Natural killer cell (primary cell): ENCODE measurements around the gene RASSF5. TPM values are rescaled to one million over a fixed set of nuclear protein-coding genes. Genes with fewer than 3 reads are reported as not detected.

Experiments used
- ATAC-seq, 3 donors: fragments of 150-1000 bp in 2 of 3; fragments of 200-7000 bp in 1 of 3; cut with Tn5 transposase; 1 replicate in 1 of 3; 2 replicates in 2 of 3; pipeline ENCODE4 v1.10.0; 2021; ENCODE audit warnings: mild to moderate bottlenecking in 2 of 3, moderate library complexity in 2 of 3
- DNase-seq, 2 donors: peaks; one replicate each; pipeline versions ENCODE4 v3.0.0 to v3.0.0-alpha.2; 2013 to 2021; ENCODE audit warnings: mixed read lengths in 1 of 2
- H3K27ac ChIP-seq: one replicate; pipeline ENCODE4 v1.5.1; 2013; ENCODE audit warnings: mild to moderate bottlenecking, low read length
- H3K27me3 ChIP-seq: one replicate; pipeline ENCODE4 v1.6.1; 2013; ENCODE audit warnings: low read length; ENCODE audit not compliant: control insufficient read depth, insufficient read depth
- H3K36me3 ChIP-seq: one replicate; pipeline ENCODE4 v1.6.1; 2013; ENCODE audit warnings: low read length; ENCODE audit not compliant: control insufficient read depth, insufficient read depth
- H3K4me1 ChIP-seq: one replicate; pipeline ENCODE4 v1.6.1; 2013; ENCODE audit warnings: low read length; ENCODE audit not compliant: control insufficient read depth, insufficient read depth
- H3K4me3 ChIP-seq: one replicate; pipeline ENCODE4 v1.5.1; 2013; ENCODE audit warnings: low read length
- H3K9me3 ChIP-seq: one replicate; pipeline ENCODE4 v1.6.1; 2013; ENCODE audit warnings: low read length; ENCODE audit not compliant: control insufficient read depth, insufficient read depth
- H3K27ac Mint-ChIP-seq, 2 donors: one replicate each; pipeline ENCODE4 v1.8.0; 2022; ENCODE audit warnings: mild to moderate bottlenecking in 2 of 2, mixed read lengths in 2 of 2, moderate library complexity in 1 of 2
- H3K27me3 Mint-ChIP-seq, 2 donors: one replicate each; pipeline ENCODE4 v1.8.0; 2022; ENCODE audit warnings: low read depth in 2 of 2, mixed read lengths in 2 of 2
- H3K36me3 Mint-ChIP-seq: one replicate; pipeline ENCODE4 v1.8.0; 2022; ENCODE audit warnings: mixed read lengths
- H3K4me1 Mint-ChIP-seq, 2 donors: one replicate each; pipeline ENCODE4 v1.8.0; 2022; ENCODE audit warnings: mixed read lengths in 2 of 2
- H3K4me3 Mint-ChIP-seq: one replicate; pipeline ENCODE4 v1.8.0; 2022; ENCODE audit warnings: mild to moderate bottlenecking, moderate library complexity, mixed read lengths
- H3K9me3 Mint-ChIP-seq, 2 donors: one replicate each; pipeline ENCODE4 v1.8.0; 2022; ENCODE audit warnings: mixed read lengths in 2 of 2
- CTCF ChIP-seq: fragments of 200-600 bp; IDR thresholded peaks from one replicate; pipeline ENCODE4 v1.8.0; 2022; ENCODE audit warnings: antibody characterized with exemption
- WGBS: methylation state at CpG from one replicate; pipeline ENCODE4 v1.1.7; 2013; ENCODE audit warnings: missing lambda C conversion rate; ENCODE audit not compliant: insufficient coverage; 5-methylcytosine and 5-hydroxymethylcytosine counted together
- intact Hi-C: fragments of 100-400 bp; cut with micrococcal nuclease; formaldehyde crosslinking; loops from one replicate; pipeline ENCODE4 v1.14.2; 2022
- total RNA-seq, 4 donors: library from RNA; stranded (reverse); fragments of 120-200 nt in 1 of 4; gene quantifications; one replicate each; pipeline versions ENCODE4 v1.2.3 to v1.2.4, GENCODE V29; 2013 to 2022

RASSF5 gene
- total RNA-seq, 3 donors from 2014 or later (not counting 1 experiment from before 2014, with no cell fraction given): 231 to 333 (median 279) TPM

GRCh38 chr1:206568256-206568655 is 60.9 kb downstream of the RASSF5 start:
- Histone ChIP-seq H3K36me3 (peaks cover 72% of the 10 kb centered on the region), H3K4me3 (no peak overlapping the region), H3K27me3 (no peaks in the 10 kb centered on the region), H3K9me3 (no peaks in the 10 kb centered on the region), H3K4me1 (peaks cover 91% of the 10 kb centered on the region), H3K27ac (peak overlapping the region; percentile 55)
- Mint-ChIP-seq H3K4me3 (peak overlapping the region; percentile 90), H3K36me3 (peaks cover 11% of the 10 kb centered on the region), H3K9me3 (no peaks in the 10 kb centered on the region), H3K27ac (peak overlapping the region; percentile 90 to 100), H3K4me1 (peaks cover 97 to 98% of the 10 kb centered on the region in 2 donors), H3K27me3 (no peaks in the 10 kb centered on the region)
- 38% methylated on average over 9 of the region's 10 CpGs for WGBS
- intact Hi-C loops: no loop called here
- no peak for TF ChIP-seq CTCF
- ATAC-seq (peak; percentile 51 to 65 (median 60)), DNase-seq (no peak)

- no peak overlapping the region for H3K4me3 ChIP-seq
- Mint-ChIP-seq H3K9me3 (no peaks in the 10 kb centered on the region), H3K4me3 (peak overlapping the region; percentile 90), H3K27me3 (no peaks in the 10 kb centered on the region), H3K27ac (peak overlapping the region; percentile 90 to 100), H3K4me1 (peaks cover 97 to 98% of the 10 kb centered on the region in 2 donors), H3K36me3 (peaks cover 11% of the 10 kb centered on the region)
- peaks cover 91% of the 10 kb centered on the region for H3K4me1 ChIP-seq
- WGBS: 80% methylated on average over 8 of the region's 8 CpGs
- ATAC-seq (peak in 1 of 3 donors; percentile 3), DNase-seq (peak in 1 of 2 donors; percentile 51)
- no peaks in the 10 kb centered on the region for H3K9me3 ChIP-seq
- H3K27me3 ChIP-seq: no peaks in the 10 kb centered on the region
- intact Hi-C loops: no loop called here
- TF ChIP-seq CTCF: no peak
- H3K36me3 ChIP-seq: peaks cover 71% of the 10 kb centered on the region
- H3K27ac ChIP-seq: peak overlapping the region; percentile 55
Measured at GRCh38 chr1:206568779-206569352, 61.5 kb downstream of the RASSF5 start.

DNA sequence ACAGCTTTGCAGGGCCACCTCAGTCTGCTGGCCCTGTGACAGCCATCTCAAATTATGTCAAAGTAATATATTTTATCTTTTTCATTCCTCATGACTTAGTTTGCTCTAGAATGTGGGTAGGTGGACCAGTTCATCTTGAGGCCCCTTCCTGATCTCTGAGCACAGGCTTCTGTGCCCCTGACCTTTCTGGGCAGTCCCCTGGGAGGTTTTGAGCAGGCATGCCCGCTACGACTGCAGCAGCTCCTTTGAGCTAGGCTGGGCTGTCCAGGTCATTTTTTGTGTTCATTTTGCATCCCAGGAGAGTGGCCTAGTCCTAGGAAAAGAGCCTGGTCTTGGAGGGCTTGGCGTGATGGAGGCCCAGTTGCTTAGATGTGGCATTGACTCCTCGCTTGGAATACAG is 62.2 kb downstream of the RASSF5 start:
- no peaks in the 10 kb centered on the region for H3K27me3 Mint-ChIP-seq
- Histone ChIP-seq H3K27me3 (no peaks in the 10 kb centered on the region), H3K27ac (no peak overlapping the region), H3K4me1 (peaks cover 91% of the 10 kb centered on the region), H3K9me3 (no peaks in the 10 kb centered on the region), H3K36me3 (peaks cover 72% of the 10 kb centered on the region), H3K4me3 (no peak overlapping the region)
- H3K9me3 Mint-ChIP-seq: no peaks in the 10 kb centered on the region
- intact Hi-C loops: no loop called here
- no peak for TF ChIP-seq CTCF
- peaks cover 4% of the 10 kb centered on the region for H3K36me3 Mint-ChIP-seq
- WGBS: 75% methylated on average over 4 of the region's 4 CpGs
- no peak for DNase-seq
- peak overlapping the region; percentile 90 to 100 for H3K27ac Mint-ChIP-seq
- peaks cover 97 to 98% of the 10 kb centered on the region in 2 donors for H3K4me1 Mint-ChIP-seq
- ATAC-seq: no peak
- H3K4me3 Mint-ChIP-seq: peak overlapping the region; percentile 28

GRCh38 chr1:206570529-206570928 is 63.2 kb downstream of the RASSF5 start:
- Histone ChIP-seq H3K27me3 (no peaks in the 10 kb centered on the region), H3K9me3 (no peaks in the 10 kb centered on the region), H3K36me3 (peaks cover 63% of the 10 kb centered on the region), H3K27ac (no peak overlapping the region), H3K4me3 (no peak overlapping the region), H3K4me1 (peaks cover 91% of the 10 kb centered on the region)
- Mint-ChIP-seq H3K27ac (peak overlapping the region; percentile 90 to 100), H3K4me3 (peak overlapping the region; percentile 59), H3K27me3 (no peaks in the 10 kb centered on the region), H3K9me3 (no peaks in the 10 kb centered on the region), H3K4me1 (peaks cover 96 to 97% of the 10 kb centered on the region in 2 donors), H3K36me3 (no peaks in the 10 kb centered on the region)
- intact Hi-C loops: no loop called here
- TF ChIP-seq CTCF: no peak
- ATAC-seq (no peak), DNase-seq (no peak)
- 77% methylated on average over 3 of the region's 3 CpGs for WGBS
